Central memory CD8-positive, alpha-beta T cell (primary cell): ENCODE measurements around the gene C1QTNF2.

Experiments
- ATAC-seq: fragments of 150-1000 bp; cut with Tn5 transposase; replicated peaks from 2 replicates; pipeline ENCODE4 v1.10.0; 2022; ENCODE audit warnings: mild to moderate bottlenecking, moderate FRiP score, moderate number of reproducible peaks; ENCODE audit not compliant: poor library complexity, severe bottlenecking; ENCODE audit errors: extremely low read depth
- DNase-seq, 2 donors: peaks; one replicate each; pipeline ENCODE4 v3.0.0; 2021; ENCODE audit warnings: low spot score in 2 of 2
- H3K27ac Mint-ChIP-seq: one replicate; pipeline ENCODE4 v1.8.0; 2022; ENCODE audit warnings: low read depth, mild to moderate bottlenecking, moderate library complexity, mixed read lengths
- H3K27me3 Mint-ChIP-seq: one replicate; pipeline ENCODE4 v1.8.0; 2022; ENCODE audit warnings: mixed read lengths
- H3K36me3 Mint-ChIP-seq: one replicate; pipeline ENCODE4 v1.8.0; 2022; ENCODE audit warnings: mild to moderate bottlenecking, moderate library complexity, mixed read lengths; ENCODE audit not compliant: insufficient read depth
- H3K4me1 Mint-ChIP-seq: one replicate; pipeline ENCODE4 v1.8.0; 2022; ENCODE audit warnings: mixed read lengths
- H3K4me3 Mint-ChIP-seq: one replicate; pipeline ENCODE4 v1.8.0; 2022; ENCODE audit warnings: mild to moderate bottlenecking, moderate library complexity, mixed read lengths
- H3K9me3 Mint-ChIP-seq: one replicate; pipeline ENCODE4 v1.8.0; 2022; ENCODE audit warnings: mixed read lengths

The C1QTNF2 gene

GRCh38 chr5:160385496-160385895 is 15.1 kb upstream of the C1QTNF2 start:
- Mint-ChIP-seq H3K4me1 (no peaks in the 10 kb centered on the region), H3K9me3 (peaks cover 6% of the 10 kb centered on the region), H3K36me3 (no peaks in the 10 kb centered on the region), H3K27me3 (peaks cover 16% of the 10 kb centered on the region), H3K4me3 (no peak overlapping the region), H3K27ac (no peak overlapping the region)
- no peak for ATAC-seq
- no peak for DNase-seq

- Mint-ChIP-seq H3K4me3 (no peak overlapping the region), H3K9me3 (peaks cover 6% of the 10 kb centered on the region), H3K36me3 (no peaks in the 10 kb centered on the region), H3K4me1 (no peaks in the 10 kb centered on the region), H3K27ac (no peak overlapping the region), H3K27me3 (peaks cover 23% of the 10 kb centered on the region)
- DNase-seq (no peak), ATAC-seq (no peak)
These were observed 14.3 kb upstream of the C1QTNF2 start for GRCh38 chr5:160384681-160385080.

DNA sequence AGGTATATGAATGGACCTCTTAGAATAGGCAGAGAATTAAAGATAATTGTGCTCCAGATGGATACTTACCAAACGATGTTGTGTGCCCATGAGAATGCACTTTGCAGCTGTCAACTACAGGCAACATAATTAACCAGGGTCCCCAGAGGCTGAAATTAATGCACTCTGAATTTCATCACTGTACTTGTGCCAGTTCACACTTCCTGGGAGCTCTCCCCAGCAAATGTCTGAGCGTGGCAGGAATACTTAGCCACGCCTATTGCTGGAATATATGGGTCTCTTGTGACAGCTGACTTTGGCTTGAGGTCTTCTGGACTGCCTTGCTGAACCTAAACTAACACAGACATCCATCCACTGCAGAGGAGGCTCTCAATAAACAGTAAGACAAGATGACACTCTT is 11.9 kb upstream of the C1QTNF2 start:
- Mint-ChIP-seq H3K4me3 (no peak overlapping the region), H3K9me3 (no peaks in the 10 kb centered on the region), H3K36me3 (no peaks in the 10 kb centered on the region), H3K27me3 (peaks cover 40% of the 10 kb centered on the region), H3K4me1 (no peaks in the 10 kb centered on the region), H3K27ac (no peak overlapping the region)
- ATAC-seq (no peak), DNase-seq (no peak)

- Mint-ChIP-seq H3K9me3 (no peaks in the 10 kb centered on the region), H3K27ac (no peak overlapping the region), H3K4me1 (no peaks in the 10 kb centered on the region), H3K27me3 (peaks cover 60% of the 10 kb centered on the region), H3K36me3 (no peaks in the 10 kb centered on the region), H3K4me3 (no peak overlapping the region)
- no peak for DNase-seq
- ATAC-seq: no peak
These were observed 9.6 kb upstream of the C1QTNF2 start for GRCh38 chr5:160380041-160380440.

GRCh38 chr5:160379511-160379910 is 9.1 kb upstream of the C1QTNF2 start:
- Mint-ChIP-seq H3K4me1 (no peaks in the 10 kb centered on the region), H3K9me3 (no peaks in the 10 kb centered on the region), H3K4me3 (no peak overlapping the region), H3K27me3 (peaks cover 65% of the 10 kb centered on the region), H3K27ac (no peak overlapping the region), H3K36me3 (no peaks in the 10 kb centered on the region)
- no peak for DNase-seq
- ATAC-seq: no peak

- DNase-seq (no peak), ATAC-seq (no peak)
- H3K27ac Mint-ChIP-seq: no peak overlapping the region
- H3K36me3 Mint-ChIP-seq: no peaks in the 10 kb centered on the region
- no peak overlapping the region for H3K4me3 Mint-ChIP-seq
- no peaks in the 10 kb centered on the region for H3K9me3 Mint-ChIP-seq
- peaks cover 77% of the 10 kb centered on the region for H3K27me3 Mint-ChIP-seq
- H3K4me1 Mint-ChIP-seq: no peaks in the 10 kb centered on the region
These were observed 7.9 kb upstream of the C1QTNF2 start for GRCh38 chr5:160378330-160378729.

- DNase-seq (no peak), ATAC-seq (no peak)
- H3K27me3 Mint-ChIP-seq: peaks cover 84% of the 10 kb centered on the region
- no peaks in the 10 kb centered on the region for H3K9me3 Mint-ChIP-seq
- H3K27ac Mint-ChIP-seq: no peak overlapping the region
- H3K4me3 Mint-ChIP-seq: no peak overlapping the region
- H3K4me1 Mint-ChIP-seq: no peaks in the 10 kb centered on the region
- H3K36me3 Mint-ChIP-seq: no peaks in the 10 kb centered on the region
These were observed 7.2 kb upstream of the C1QTNF2 start for GRCh38 chr5:160377651-160378050.

DNA sequence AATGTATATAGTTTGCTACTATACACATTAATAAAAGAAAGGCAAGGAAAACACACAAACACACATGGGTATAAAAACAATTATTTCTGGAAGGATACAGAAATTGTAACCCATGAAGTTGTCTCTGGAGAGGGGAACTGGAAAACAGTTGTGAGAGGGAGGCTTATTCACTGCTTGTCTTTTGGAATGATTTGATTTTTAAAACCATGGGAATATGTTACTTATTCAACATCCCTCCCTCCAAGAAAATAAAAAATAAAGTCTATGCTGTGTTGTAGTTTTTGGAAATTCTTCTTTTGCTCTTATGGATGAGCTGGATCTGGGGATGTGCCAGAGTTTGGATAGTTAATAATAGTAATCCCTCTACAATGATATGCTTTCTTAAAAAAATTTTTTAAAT is 6.0 kb upstream of the C1QTNF2 start:
- peaks cover 89% of the 10 kb centered on the region for H3K27me3 Mint-ChIP-seq

GRCh38 chr5:160375701-160376100 is 5.3 kb upstream of the C1QTNF2 start:
- H3K9me3 Mint-ChIP-seq: no peaks in the 10 kb centered on the region
- no peak overlapping the region for H3K4me3 Mint-ChIP-seq
- DNase-seq (no peak), ATAC-seq (no peak)
- H3K27ac Mint-ChIP-seq: no peak overlapping the region
- H3K4me1 Mint-ChIP-seq: no peaks in the 10 kb centered on the region
- H3K36me3 Mint-ChIP-seq: no peaks in the 10 kb centered on the region
- peaks cover 89% of the 10 kb centered on the region for H3K27me3 Mint-ChIP-seq

More for the DNA sequence above, 6.0 kb upstream of the C1QTNF2 start:
- Mint-ChIP-seq H3K4me3 (no peak overlapping the region), H3K9me3 (no peaks in the 10 kb centered on the region), H3K27ac (no peak overlapping the region), H3K4me1 (no peaks in the 10 kb centered on the region), H3K36me3 (no peaks in the 10 kb centered on the region)
- no peak for DNase-seq
- ATAC-seq: no peak

DNA sequence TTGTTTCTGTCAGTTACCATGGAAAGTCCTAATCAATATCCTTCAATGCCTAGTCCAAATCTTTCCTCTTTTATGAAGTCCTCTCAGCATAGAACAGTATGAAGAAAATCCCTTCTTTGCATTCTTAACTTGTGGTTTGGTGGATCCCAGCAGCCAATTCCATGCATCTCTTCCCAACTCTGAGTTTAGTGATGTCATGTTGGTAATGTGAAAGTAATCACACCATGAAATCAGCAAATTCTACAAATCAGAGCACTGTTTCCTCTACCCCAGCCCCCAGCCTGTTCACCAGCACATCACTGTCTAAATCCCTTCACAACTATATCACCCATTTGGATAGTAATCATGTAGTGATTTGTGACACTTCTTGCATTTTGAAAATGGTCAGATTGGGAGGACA is 4.7 kb upstream of the C1QTNF2 start:
- Mint-ChIP-seq H3K36me3 (no peaks in the 10 kb centered on the region), H3K9me3 (no peaks in the 10 kb centered on the region), H3K27ac (no peak overlapping the region), H3K27me3 (peaks cover 90% of the 10 kb centered on the region), H3K4me3 (no peak overlapping the region), H3K4me1 (no peaks in the 10 kb centered on the region)
- DNase-seq (no peak), ATAC-seq (no peak)

DNA sequence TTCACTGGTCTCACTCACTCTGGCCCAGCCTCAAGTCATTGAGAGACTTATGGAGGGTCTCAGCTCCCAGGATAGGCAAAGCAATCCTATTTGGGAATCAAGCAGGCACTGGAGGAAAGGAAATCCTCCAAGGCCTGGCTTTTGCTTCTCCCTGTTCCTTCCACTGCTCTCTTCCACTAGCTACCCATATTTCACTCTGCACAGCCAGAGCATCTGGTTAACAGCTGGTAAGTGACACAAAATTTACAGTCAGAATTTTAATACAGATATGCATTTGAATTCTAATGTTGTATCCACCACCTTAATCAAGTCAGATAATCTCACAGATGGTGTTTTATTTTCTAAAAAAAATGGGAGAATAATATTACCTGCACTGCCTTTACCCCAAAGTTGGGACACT is 868 bp upstream of the C1QTNF2 start:
- Mint-ChIP-seq H3K9me3 (no peaks in the 10 kb centered on the region), H3K36me3 (no peaks in the 10 kb centered on the region), H3K27me3 (peaks cover 94% of the 10 kb centered on the region), H3K4me1 (peaks cover 10% of the 10 kb centered on the region), H3K27ac (no peak overlapping the region), H3K4me3 (peak overlapping the region; percentile 43)
- ATAC-seq (no peak), DNase-seq (no peak)

- no peak for ATAC-seq
- Mint-ChIP-seq H3K36me3 (no peaks in the 10 kb centered on the region), H3K4me1 (peaks cover 10% of the 10 kb centered on the region), H3K27me3 (peaks cover 88% of the 10 kb centered on the region), H3K27ac (no peak overlapping the region), H3K4me3 (peak overlapping the region; percentile 43), H3K9me3 (no peaks in the 10 kb centered on the region)
- DNase-seq: no peak
These were observed 248 bp upstream of the C1QTNF2 start for GRCh38 chr5:160370713-160371034.

DNA sequence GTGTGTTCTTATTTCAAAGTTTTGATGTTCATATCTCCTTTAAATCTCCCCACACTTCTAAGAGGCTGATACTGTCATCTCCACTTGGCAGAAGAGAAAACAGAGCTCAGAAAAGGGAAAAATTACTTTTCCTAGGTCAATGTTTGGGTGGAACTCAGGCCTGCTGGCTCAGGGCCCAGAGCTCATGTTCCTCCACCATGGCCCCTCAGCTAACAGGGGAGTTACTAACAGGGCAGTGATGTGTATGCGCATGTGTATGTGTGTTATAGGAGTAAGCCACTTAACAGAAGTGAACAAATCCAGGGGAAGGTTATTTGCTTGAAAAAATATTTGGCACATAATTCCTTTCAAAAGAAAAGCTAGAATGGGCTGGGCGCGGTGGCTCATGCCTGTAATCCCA is 2.5 kb downstream of the C1QTNF2 start:
- ATAC-seq: no peak
- H3K27me3 Mint-ChIP-seq: peaks cover 70% of the 10 kb centered on the region

GRCh38 chr5:160367261-160367660 is 3.2 kb downstream of the C1QTNF2 start:
- H3K4me1 Mint-ChIP-seq: peaks cover 10% of the 10 kb centered on the region
- H3K27ac Mint-ChIP-seq: no peak overlapping the region
- H3K36me3 Mint-ChIP-seq: no peaks in the 10 kb centered on the region
- no peak overlapping the region for H3K4me3 Mint-ChIP-seq
- H3K9me3 Mint-ChIP-seq: no peaks in the 10 kb centered on the region
- DNase-seq: no peak
- no peak for ATAC-seq
- H3K27me3 Mint-ChIP-seq: peaks cover 64% of the 10 kb centered on the region

More for the DNA sequence above, 2.5 kb downstream of the C1QTNF2 start:
- Mint-ChIP-seq H3K36me3 (no peaks in the 10 kb centered on the region), H3K9me3 (no peaks in the 10 kb centered on the region), H3K4me3 (no peak overlapping the region), H3K4me1 (peaks cover 10% of the 10 kb centered on the region), H3K27ac (no peak overlapping the region)
- DNase-seq: no peak
